ENCODE measurements around the gene ADM.

Gene ADM

GRCh38 chr11:10309163-10310093 lies 4.6 kb downstream of the ADM start:
- in situ Hi-C loops (cut with MboI; ENCODE audit: low sequenced_read_pairs, unreplicated experiment), result loop anchor here (10.0 to 25.0 kb wide), 3 partner anchors 105 to 447 kb away; no protein-coding TSS in a partner anchor
- TF ChIP-seq CTCF (IDR thresholded peaks at IDR 0.05; ENCODE audit: borderline replicate concordance, control extremely low read depth, extremely low read depth, insufficient read depth, missing control alignments), result no peak
- no peak for DNase-seq (ENCODE audit: low spot score)

GRCh38 chr11:10310301-10310841 lies 5.5 kb downstream of the ADM start:
- peak; percentile 39 for DNase-seq (ENCODE audit: low spot score)
- no peak for TF ChIP-seq CTCF (IDR thresholded peaks at IDR 0.05; ENCODE audit: borderline replicate concordance, control extremely low read depth, extremely low read depth, insufficient read depth, missing control alignments)
- in situ Hi-C loops (cut with MboI; ENCODE audit: low sequenced_read_pairs, unreplicated experiment), result loop anchor here (10.0 to 25.0 kb wide), 3 partner anchors 106 to 448 kb away; no protein-coding TSS in a partner anchor

- DNase-seq (ENCODE audit: low spot score), result no peak
- in situ Hi-C loops (cut with MboI; ENCODE audit: low sequenced_read_pairs, unreplicated experiment), result loop anchor here (10.0 to 25.0 kb wide), 3 partner anchors 107 to 450 kb away; no protein-coding TSS in a partner anchor
- TF ChIP-seq CTCF (IDR thresholded peaks at IDR 0.05; ENCODE audit: borderline replicate concordance, control extremely low read depth, extremely low read depth, insufficient read depth, missing control alignments), result no peak
These were observed 6.9 kb downstream of the ADM start for GRCh38 chr11:10311802-10312201.

- in situ Hi-C loops (cut with MboI; ENCODE audit: low sequenced_read_pairs, unreplicated experiment), result loop anchor here (10.0 to 25.0 kb wide), 3 partner anchors 110 to 452 kb away; no protein-coding TSS in a partner anchor
- peak; percentile 47 for DNase-seq (ENCODE audit: low spot score)
These were observed 9.6 kb downstream of the ADM start for GRCh38 chr11:10314199-10315072.

GRCh38 chr11:10315083-10315482 lies 10.2 kb downstream of the ADM start:
- in situ Hi-C loops (cut with MboI; ENCODE audit: low sequenced_read_pairs, unreplicated experiment), result loop anchor here (10.0 to 25.0 kb wide), 3 partner anchors 110 to 453 kb away; no protein-coding TSS in a partner anchor
- TF ChIP-seq CTCF (IDR thresholded peaks at IDR 0.05; ENCODE audit: borderline replicate concordance, control extremely low read depth, extremely low read depth, insufficient read depth, missing control alignments), result no peak

More at GRCh38 chr11:10314199-10315072, 9.6 kb downstream of the ADM start:
- no peak for TF ChIP-seq CTCF (IDR thresholded peaks at IDR 0.05; ENCODE audit: borderline replicate concordance, control extremely low read depth, extremely low read depth, insufficient read depth, missing control alignments)

More at GRCh38 chr11:10315083-10315482, 10.2 kb downstream of the ADM start:
- DNase-seq (ENCODE audit: low spot score), result no peak
